ENCODE measurements around the gene IQCK.
A peak's percentile ranks its signal among the peaks of the same experiment; 100 is the strongest.

IQCK gene

GRCh38 chr16:19876501-19877059, 158.5 kb downstream of the IQCK start:
- FAIRE-seq (no peak), DNase-seq (ENCODE audit: insufficient read length, low spot score) (no peak)

DNA sequence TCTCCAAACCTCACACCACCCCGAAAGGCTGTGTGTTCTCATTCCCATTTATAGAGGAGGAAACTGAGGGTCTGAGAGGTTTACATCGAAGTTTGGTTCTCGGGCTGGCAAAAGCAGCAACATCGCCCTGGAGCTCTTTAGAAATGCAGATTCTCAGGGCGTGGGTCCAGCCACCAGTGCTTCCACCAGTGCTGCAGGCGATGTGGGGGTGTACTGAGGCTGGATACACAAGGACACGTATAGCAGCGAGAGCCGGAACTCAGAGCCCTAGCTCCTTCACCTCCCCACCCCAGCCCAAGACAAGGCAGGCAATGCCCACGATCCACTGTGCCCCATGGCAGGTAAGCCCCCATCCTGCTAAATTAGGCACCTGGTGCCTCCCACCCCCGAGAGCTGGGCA, 160.7 kb downstream of the IQCK start:
- no peak for DNase-seq (ENCODE audit: insufficient read length, low spot score)
- no peak for FAIRE-seq

DNA sequence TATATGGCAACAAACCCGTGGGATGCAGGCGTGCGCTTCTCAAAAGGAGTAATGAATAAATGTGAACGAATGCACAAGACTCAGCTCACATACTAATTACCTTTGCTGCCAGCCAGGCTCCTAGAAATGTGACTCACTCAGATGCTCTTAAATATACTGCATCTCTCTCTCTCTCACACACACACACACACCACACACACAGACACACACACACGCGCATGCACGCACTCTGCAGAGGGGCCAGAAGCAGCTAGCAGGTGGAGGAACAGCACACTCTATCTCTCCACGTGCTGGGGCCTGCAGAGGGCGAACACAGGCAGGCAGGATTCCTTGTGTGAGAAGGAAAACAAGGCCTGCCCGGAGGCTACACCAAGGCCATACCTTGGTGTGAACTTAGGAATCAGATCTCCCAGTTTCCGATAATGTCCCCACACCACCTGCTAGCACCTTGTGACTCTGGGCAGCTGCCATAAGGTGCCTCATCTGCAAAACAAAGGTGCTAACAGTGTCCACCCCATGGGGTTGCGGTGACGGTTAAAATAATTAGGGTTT, 161.2 kb downstream of the IQCK start:
- no peak for FAIRE-seq
- no peak for DNase-seq (ENCODE audit: insufficient read length, low spot score)

DNA sequence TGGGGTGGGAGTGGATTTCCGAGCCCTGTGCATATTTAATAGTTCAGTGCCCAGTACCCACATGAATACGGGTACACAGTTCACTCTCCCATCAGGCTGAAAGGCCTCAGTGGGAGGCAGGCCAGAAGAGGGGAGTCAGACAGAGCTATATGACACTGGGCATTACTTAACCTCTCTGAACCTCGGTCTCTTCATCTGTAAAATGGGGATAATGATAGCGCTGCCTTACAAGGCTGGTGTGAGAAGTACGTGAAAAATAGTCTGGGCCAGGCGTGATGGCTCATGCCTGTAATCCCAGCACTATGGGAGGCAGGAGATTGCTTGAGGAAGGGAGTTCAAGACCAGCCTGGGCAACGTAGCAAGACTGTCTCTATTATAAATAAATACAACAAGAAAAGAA, 163.0 kb downstream of the IQCK start:
- no peak for DNase-seq (ENCODE audit: insufficient read length, low spot score)
- FAIRE-seq = no peak

- DNase-seq (ENCODE audit: insufficient read length, low spot score) (no peak), FAIRE-seq (no peak)
Measured at GRCh38 chr16:19881783-19882182, 163.7 kb downstream of the IQCK start.

DNA sequence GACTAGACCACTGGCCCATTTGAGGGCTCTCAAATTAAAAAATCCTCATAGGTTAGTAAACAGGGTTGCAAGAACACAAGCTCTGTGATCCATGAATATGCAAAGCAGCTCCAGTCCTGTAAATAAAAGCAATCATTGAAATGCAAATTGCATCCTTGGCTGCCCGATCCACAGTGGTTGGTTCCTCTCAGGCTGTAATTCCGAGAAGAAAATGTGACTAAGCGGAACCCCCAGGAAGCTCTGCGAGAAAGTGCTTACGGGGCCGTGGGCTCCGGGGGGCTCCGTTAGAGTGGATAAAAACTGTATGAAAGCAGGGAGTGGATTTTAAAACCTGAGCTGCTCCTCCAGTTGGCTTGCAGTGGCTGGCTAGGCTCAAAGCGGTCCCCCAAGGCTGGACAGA, 164.1 kb downstream of the IQCK start:
- FAIRE-seq (no peak), DNase-seq (ENCODE audit: insufficient read length, low spot score) (no peak)

DNA sequence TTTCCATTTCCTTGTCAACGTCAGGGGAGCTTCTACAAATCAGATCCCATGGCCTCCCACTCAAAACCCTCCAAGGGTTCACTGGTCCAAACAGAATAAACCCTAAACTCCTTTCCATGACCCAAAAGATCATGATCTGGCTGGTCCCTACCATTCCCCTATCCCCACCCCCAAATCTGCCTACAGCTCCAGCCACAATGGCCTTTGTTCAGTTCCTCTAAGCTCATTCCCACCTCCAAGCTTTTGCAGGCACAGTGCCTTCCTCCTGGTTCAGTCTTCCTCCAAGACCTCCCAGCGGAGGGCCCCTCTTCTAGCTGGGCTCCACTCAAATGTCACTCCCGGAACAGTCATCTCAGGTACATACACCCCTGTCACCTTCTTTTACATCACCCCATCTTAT, 164.6 kb downstream of the IQCK start:
- no peak for DNase-seq (ENCODE audit: insufficient read length, low spot score)
- no peak for FAIRE-seq

DNA sequence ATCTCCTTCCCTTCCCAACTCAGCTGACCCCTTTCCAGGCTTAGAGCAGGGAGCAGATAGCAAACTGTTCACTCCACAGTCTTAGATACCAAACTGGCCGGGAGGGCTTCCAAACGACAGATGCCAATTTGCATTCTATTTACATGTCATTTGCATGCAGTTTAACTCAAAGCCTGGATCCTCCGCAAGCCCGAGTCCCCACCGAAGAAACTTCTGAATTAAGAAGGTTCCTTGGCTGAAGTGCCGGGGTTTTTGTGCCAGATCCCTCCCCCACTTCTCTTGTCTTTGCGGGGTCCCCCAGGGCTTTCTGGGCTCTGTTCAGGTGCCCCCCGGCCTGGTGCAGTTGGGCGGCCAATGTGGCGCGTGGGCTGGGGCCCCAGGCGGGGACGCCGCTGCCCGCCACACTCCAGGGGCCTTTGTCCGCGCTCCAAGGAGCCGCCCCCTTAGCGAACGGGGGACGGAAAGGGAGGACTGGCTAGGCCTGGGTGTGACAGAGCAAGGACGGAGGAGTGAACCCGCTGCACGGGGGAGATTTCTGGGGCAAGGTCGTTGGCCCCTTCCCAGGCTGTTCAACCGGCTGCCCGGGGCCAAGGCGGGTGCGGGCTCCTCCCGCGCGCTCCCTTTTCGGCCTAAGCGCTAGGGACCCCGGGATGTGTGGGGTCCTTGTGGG, 165.4 kb downstream of the IQCK start:
- DNase-seq (ENCODE audit: insufficient read length, low spot score) = no peak
- no peak for FAIRE-seq

DNA sequence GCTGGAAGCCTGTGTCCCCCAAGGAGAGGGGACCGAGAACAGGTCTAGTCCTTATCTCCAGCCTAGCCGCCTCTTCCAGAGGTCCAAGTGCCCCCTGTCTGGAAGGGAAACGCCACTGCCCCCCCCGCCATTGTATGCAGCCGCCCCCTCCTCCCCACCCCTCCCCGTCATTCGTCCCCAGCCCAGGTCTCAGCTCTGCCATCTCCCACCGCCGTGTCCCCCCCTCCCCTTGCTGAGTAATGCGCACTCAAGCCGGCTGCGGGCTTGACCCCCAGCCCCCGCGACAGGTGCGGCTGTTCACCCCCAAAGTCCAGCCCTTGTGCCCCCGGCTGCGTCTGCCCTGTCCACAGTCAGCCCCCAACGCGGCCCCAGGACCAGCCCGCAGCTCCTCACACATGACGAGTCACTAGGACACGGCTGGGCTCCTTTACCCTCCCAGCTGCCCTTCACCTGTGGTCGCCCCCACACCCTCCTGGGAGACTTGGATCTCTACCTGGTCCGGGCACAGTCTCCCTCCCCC, 166.0 kb downstream of the IQCK start:
- DNase-seq (ENCODE audit: insufficient read length, low spot score) (no peak), FAIRE-seq (no peak)

GRCh38 chr16:19884611-19885450, 166.8 kb downstream of the IQCK start, which contains the start of gene GPRC5B:
Gene GPRC5B (minus strand): TSS chr16:19884848. CDS start chr16:19872845, 12,003 bp downstream.
- FAIRE-seq (no peak), DNase-seq (ENCODE audit: insufficient read length, low spot score) (peak; percentile 43)

- FAIRE-seq = no peak
- no peak for DNase-seq (ENCODE audit: insufficient read length, low spot score)
Measured at GRCh38 chr16:19885451-19886072, 167.5 kb downstream of the IQCK start.

DNA sequence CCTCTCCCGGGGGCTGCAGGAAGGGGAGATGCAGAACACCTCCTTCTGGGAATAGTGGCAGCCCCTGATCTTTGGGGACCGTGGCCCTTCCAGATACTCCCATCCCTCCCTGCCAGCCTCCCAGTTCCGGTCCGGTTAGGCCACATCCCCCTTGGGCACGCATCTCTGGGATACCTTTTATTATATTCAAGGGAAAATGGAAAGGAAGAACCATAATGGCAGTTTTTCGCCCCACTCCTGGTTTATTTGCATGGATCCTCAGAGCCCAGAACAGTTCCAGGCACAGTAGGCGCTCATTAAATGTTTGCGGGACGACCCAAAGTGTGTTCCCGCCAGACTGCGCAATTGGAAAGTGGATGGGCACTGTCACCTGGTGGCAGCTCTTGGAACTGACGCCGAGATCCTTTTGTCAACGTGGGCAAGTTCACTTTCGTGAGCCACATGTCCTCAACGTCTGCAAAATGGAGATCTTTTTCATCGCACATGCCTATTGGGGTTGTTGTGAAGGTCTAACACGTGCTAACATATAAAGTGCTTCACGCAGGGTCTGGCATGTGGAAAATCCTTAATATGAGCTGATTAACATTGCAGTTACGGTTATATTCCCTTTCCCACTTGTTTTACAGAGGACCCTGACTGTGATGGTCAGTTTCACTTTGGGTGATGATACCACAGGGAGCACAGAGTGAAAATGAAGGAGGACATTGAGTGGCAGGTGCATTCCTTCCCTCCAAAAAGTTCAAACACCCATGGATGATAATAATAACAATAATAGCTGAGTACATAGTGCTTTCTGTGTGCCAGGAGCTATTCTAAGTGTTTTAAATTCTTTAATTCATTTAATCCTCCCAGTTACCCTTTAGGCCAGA, 168.2 kb downstream of the IQCK start:
- FAIRE-seq (peak; percentile 95), DNase-seq (ENCODE audit: insufficient read length, low spot score) (peak; percentile 75)

DNA sequence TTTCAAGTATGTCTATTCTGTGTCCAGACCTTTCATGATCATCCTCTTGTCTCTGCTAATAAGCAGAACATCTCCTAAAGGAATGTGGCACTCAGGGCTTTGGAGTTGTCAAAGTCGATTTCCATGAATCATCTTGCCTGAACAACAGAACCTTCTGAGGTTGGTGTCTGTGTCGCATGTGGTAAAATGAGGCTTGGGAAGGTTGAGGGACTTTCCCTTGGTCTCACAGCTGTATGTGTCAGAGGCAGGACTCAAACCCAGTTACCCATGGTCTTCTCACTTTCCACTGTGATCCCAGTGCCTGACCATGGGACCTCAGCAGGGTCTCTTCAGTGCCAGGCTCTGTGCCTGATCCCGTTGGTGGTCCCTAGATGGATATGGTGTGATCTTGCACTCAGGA, 170.8 kb downstream of the IQCK start:
- DNase-seq (ENCODE audit: insufficient read length, low spot score) (no peak), FAIRE-seq (no peak)

- no peak for FAIRE-seq
Measured at GRCh38 chr16:19890901-19891300, 172.8 kb downstream of the IQCK start.

GRCh38 chr16:19892902-19893301, 174.8 kb downstream of the IQCK start:
- no peak for FAIRE-seq
- DNase-seq (ENCODE audit: insufficient read length, low spot score) = no peak

More at GRCh38 chr16:19890901-19891300, 172.8 kb downstream of the IQCK start:
- no peak for DNase-seq (ENCODE audit: insufficient read length, low spot score)

DNA sequence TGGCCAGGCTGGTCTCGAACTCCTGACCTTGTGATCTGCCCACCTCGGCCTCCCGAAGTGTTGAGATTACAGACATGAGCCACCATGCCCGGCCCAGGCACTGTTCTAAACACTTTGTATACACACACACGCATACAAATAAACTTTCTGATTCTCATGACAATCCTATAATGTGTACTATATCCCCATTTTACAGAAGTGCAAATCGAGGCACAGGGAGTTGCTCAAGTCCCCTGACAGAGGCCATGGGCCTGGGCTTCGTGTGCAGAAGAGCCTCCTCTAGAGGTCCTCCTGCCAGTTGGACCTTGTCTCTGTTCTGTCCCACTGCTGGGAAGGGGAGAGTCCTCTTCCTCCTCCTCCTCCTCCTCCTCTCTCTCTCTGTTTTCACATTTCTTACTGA, 176.5 kb downstream of the IQCK start:
- FAIRE-seq = no peak
- no peak for DNase-seq (ENCODE audit: insufficient read length, low spot score)

- FAIRE-seq = no peak
Measured at GRCh38 chr16:19896951-19897350, 178.9 kb downstream of the IQCK start.

DNA sequence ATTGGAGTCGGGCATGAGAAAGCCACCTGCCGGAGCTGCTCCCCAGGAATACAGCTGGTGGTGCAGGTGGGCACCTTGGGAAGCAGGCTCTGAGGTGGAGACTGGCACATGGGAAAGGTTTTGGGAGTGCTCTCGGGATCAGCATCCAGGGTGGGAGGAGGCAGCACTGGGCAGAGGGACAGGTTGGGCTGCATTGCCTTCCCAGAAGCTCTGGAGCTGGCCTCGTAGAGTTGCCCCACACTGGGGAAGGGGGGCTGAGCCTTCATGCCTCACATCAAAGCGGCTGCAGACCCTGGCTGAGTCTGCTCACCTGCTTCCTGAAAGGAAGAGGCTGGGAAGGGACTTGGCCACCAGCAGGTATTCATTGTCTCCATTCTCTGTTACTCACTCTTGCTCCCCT, 180.1 kb downstream of the IQCK start:
- DNase-seq (ENCODE audit: insufficient read length, low spot score) (no peak), FAIRE-seq (no peak)

More at GRCh38 chr16:19896951-19897350, 178.9 kb downstream of the IQCK start:
- no peak for DNase-seq (ENCODE audit: insufficient read length, low spot score)

GRCh38 chr16:19898924-19899604, 181.0 kb downstream of the IQCK start:
- FAIRE-seq (peak; percentile 88), DNase-seq (ENCODE audit: insufficient read length, low spot score) (peak; percentile 48)
